GM10847 (cell line): ENCODE results near the gene ASB12.

Source experiments
- POLR2A ChIP-seq: IDR thresholded peaks from 2 replicates; pipeline ENCODE4 v1.6.1; 2011; ENCODE audit not compliant: insufficient read length; ENCODE audit errors: extremely low read depth

Gene ASB12

GRCh38 chrX:64230123-64230970 is at the start of gene ASB12:
Gene ASB12, minus strand, starts transcription at chrX:64230607. Its CDS starts 4,957 bp downstream, at chrX:64225650.
- no peak for TF ChIP-seq POLR2A

- no peak for TF ChIP-seq POLR2A
Observed at GRCh38 chrX:64265265-64265664, 34.9 kb upstream of the ASB12 start.

- no peak for TF ChIP-seq POLR2A
Observed at GRCh38 chrX:64229154-64229553, 1.3 kb downstream of the ASB12 start.

- no peak for TF ChIP-seq POLR2A
Observed at GRCh38 chrX:64218023-64218422, 12.4 kb downstream of the ASB12 start.

GRCh38 chrX:64206556-64207162 is 23.7 kb downstream of the ASB12 start:
- TF ChIP-seq POLR2A, result no peak

- peak; percentile 57 for TF ChIP-seq POLR2A
Observed at GRCh38 chrX:64205735-64206501, 24.5 kb downstream of the ASB12 start.

GRCh38 chrX:64205441-64205734 is 25.0 kb downstream of the ASB12 start, which contains the start of gene AMER1:
Gene AMER1, minus strand, starts transcription at chrX:64205708. Its CDS starts 12,422 bp downstream, at chrX:64193286.
- TF ChIP-seq POLR2A, result no peak

GRCh38 chrX:64204701-64205440 is 25.5 kb downstream of the ASB12 start:
- no peak for TF ChIP-seq POLR2A

- TF ChIP-seq POLR2A, result no peak
Observed at GRCh38 chrX:64204252-64204651, 26.2 kb downstream of the ASB12 start.

- no peak for TF ChIP-seq POLR2A
Observed at GRCh38 chrX:64202808-64203325, 27.5 kb downstream of the ASB12 start.

GRCh38 chrX:64198036-64198435 is 32.4 kb downstream of the ASB12 start:
- TF ChIP-seq POLR2A, result no peak

- no peak for TF ChIP-seq POLR2A
Observed at GRCh38 chrX:64196606-64197005, 33.8 kb downstream of the ASB12 start.

- no peak for TF ChIP-seq POLR2A
Observed at GRCh38 chrX:64195862-64196261, 34.5 kb downstream of the ASB12 start.

GRCh38 chrX:64192673-64193072 is 37.7 kb downstream of the ASB12 start:
- TF ChIP-seq POLR2A, result no peak

- no peak for TF ChIP-seq POLR2A
Observed at GRCh38 chrX:64192040-64192439, 38.4 kb downstream of the ASB12 start.

GRCh38 chrX:64191281-64192010 is 39.0 kb downstream of the ASB12 start:
- no peak for TF ChIP-seq POLR2A
